ENCODE measurements around the gene NPHP4.

NPHP4 gene

DNA sequence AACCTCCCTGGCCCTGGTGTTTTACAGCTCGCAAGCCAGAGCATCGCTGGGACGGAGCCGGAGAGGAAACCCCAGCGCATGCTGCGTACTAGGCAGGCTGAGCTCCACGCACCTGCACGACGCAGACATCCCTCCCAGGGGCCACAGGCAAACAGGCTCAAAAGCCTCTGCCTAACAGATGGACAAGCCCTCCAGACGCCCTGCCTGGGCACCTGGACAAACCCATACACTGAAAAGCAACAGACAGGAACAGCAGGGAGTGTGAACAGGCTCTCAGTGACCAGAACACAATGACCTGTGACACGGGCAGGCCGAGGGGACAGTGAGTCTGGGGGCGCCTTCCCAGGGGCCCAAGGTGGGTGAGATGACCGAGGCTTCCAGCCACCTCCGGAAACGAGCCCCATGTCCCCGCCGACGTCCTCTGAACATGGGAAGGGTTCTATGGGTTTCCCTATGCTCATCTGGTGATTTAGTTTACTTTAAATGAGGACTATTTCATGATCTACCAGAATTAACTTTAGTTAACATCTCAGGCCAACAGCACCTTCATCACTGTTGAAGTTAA is 40.3 kb downstream of the NPHP4 start:
- no peaks in the 10 kb centered on the region for H3K36me3 ChIP-seq (ENCODE audit: control insufficient read depth, insufficient read depth, low read length)

GRCh38 chr1:5950994-5951785 is 41.0 kb downstream of the NPHP4 start:
- Histone ChIP-seq H3K9me3 (ENCODE audit: control insufficient read depth, low read length) (no peaks in the 10 kb centered on the region), H3K4me3 (ENCODE audit: low read depth, low read length) (no peak overlapping the region), H3K9ac (no peak overlapping the region), H3K27ac (no peak overlapping the region), H3K4me1 (no peaks in the 10 kb centered on the region), H3K79me2 (no peaks in the 10 kb centered on the region), H3K4me2 (ENCODE audit: low read length) (no peak overlapping the region), H2AFZ (no peak overlapping the region), H3K27me3 (ENCODE audit: control insufficient read depth, insufficient read depth, low read length) (no peaks in the 10 kb centered on the region), H3K36me3 (ENCODE audit: control insufficient read depth, insufficient read depth, low read length) (no peaks in the 10 kb centered on the region)
- TF ChIP-seq CTCF (IDR thresholded peaks at IDR 0.05) = no peak

More for the DNA sequence above, 40.3 kb downstream of the NPHP4 start:
- Histone ChIP-seq H3K4me2 (ENCODE audit: low read length) (no peak overlapping the region), H3K9ac (no peak overlapping the region), H3K4me1 (no peaks in the 10 kb centered on the region), H3K79me2 (no peaks in the 10 kb centered on the region), H3K9me3 (ENCODE audit: control insufficient read depth, low read length) (no peaks in the 10 kb centered on the region), H2AFZ (no peak overlapping the region), H3K27me3 (ENCODE audit: control insufficient read depth, insufficient read depth, low read length) (no peaks in the 10 kb centered on the region), H3K27ac (no peak overlapping the region), H3K4me3 (ENCODE audit: low read depth, low read length) (no peak overlapping the region)
- no peak for TF ChIP-seq CTCF (IDR thresholded peaks at IDR 0.05)

GRCh38 chr1:5950201-5950895 is 41.9 kb downstream of the NPHP4 start:
- Histone ChIP-seq H3K79me2 (no peaks in the 10 kb centered on the region), H3K27me3 (ENCODE audit: control insufficient read depth, insufficient read depth, low read length) (no peaks in the 10 kb centered on the region), H3K4me2 (ENCODE audit: low read length) (no peak overlapping the region), H3K9me3 (ENCODE audit: control insufficient read depth, low read length) (no peaks in the 10 kb centered on the region), H3K36me3 (ENCODE audit: control insufficient read depth, insufficient read depth, low read length) (no peaks in the 10 kb centered on the region), H3K4me3 (ENCODE audit: low read depth, low read length) (no peak overlapping the region), H3K9ac (no peak overlapping the region), H3K4me1 (no peaks in the 10 kb centered on the region), H2AFZ (no peak overlapping the region), H3K27ac (no peak overlapping the region)
- no peak for TF ChIP-seq CTCF (IDR thresholded peaks at IDR 0.05)

GRCh38 chr1:5949761-5950100 is 42.5 kb downstream of the NPHP4 start:
- H3K36me3 ChIP-seq (ENCODE audit: control insufficient read depth, insufficient read depth, low read length) = no peaks in the 10 kb centered on the region
- H2AFZ ChIP-seq = no peak overlapping the region
- no peaks in the 10 kb centered on the region for H3K9me3 ChIP-seq (ENCODE audit: control insufficient read depth, low read length)
- H3K4me3 ChIP-seq (ENCODE audit: low read depth, low read length) = no peak overlapping the region
- TF ChIP-seq CTCF (IDR thresholded peaks at IDR 0.05) = no peak
- no peaks in the 10 kb centered on the region for H3K79me2 ChIP-seq
- no peaks in the 10 kb centered on the region for H3K4me1 ChIP-seq
- H3K4me2 ChIP-seq (ENCODE audit: low read length) = no peak overlapping the region
- H3K27me3 ChIP-seq (ENCODE audit: control insufficient read depth, insufficient read depth, low read length) = no peaks in the 10 kb centered on the region
- no peak overlapping the region for H3K9ac ChIP-seq
- no peak overlapping the region for H3K27ac ChIP-seq
